Dermis blood vessel endothelial cell (primary cell): Measurements from ENCODE around the gene PSRC1. TPM values are rescaled to one million over a fixed set of nuclear protein-coding genes. Genes with fewer than 3 reads are reported as not detected.
"Not testable (repeated sequence)": the region's sequence is repeated elsewhere in the genome, so short reads cannot be mapped to it uniquely, and the experiment has no call there.

Experiments
- DNase-seq: peaks from one replicate; pipeline ENCODE4 v3.0.0; 2010
- total RNA-seq: library from RNA; depleted of rRNA; stranded (reverse); fragments of >200 nt; gene quantifications from 2 replicates; pipeline ENCODE4 v1.2.3, GENCODE V29; 2014

The PSRC1 gene
- total RNA-seq, 1 donor from 2014 or later: 1.0 TPM

- DNase-seq: no peak
These were observed 12.9 kb upstream of the PSRC1 start for GRCh38 chr1:109295712-109296415.

GRCh38 chr1:109294481-109294880 lies 11.5 kb upstream of the PSRC1 start:
- no peak for DNase-seq

- DNase-seq: no peak
These were observed 10.1 kb upstream of the PSRC1 start for GRCh38 chr1:109293026-109293425.

- DNase-seq: no peak
These were observed 9.4 kb upstream of the PSRC1 start for GRCh38 chr1:109292364-109292763.

- no peak for DNase-seq
These were observed 8.1 kb upstream of the PSRC1 start for GRCh38 chr1:109290998-109291397.

- no peak for DNase-seq
These were observed 7.2 kb upstream of the PSRC1 start for GRCh38 chr1:109290137-109290536.

GRCh38 chr1:109286762-109287161 lies 3.8 kb upstream of the PSRC1 start:
- DNase-seq: not testable (repeated sequence)

GRCh38 chr1:109283748-109284600 lies 1.0 kb upstream of the PSRC1 start:
- no peak for DNase-seq

- DNase-seq: no peak
These were observed 421 bp downstream of the PSRC1 start for GRCh38 chr1:109282497-109282951.

GRCh38 chr1:109281680-109282496 lies 1.1 kb downstream of the PSRC1 start:
- DNase-seq: no peak

- DNase-seq: no peak
These were observed 2.1 kb downstream of the PSRC1 start for GRCh38 chr1:109280862-109281261.

- no peak for DNase-seq
These were observed 3.2 kb downstream of the PSRC1 start for GRCh38 chr1:109279615-109280278.

GRCh38 chr1:109277434-109278204 lies 5.3 kb downstream of the PSRC1 start:
- peak; percentile 84 for DNase-seq

GRCh38 chr1:109275706-109276345 lies 7.1 kb downstream of the PSRC1 start:
- DNase-seq: no peak

GRCh38 chr1:109274533-109275476 lies 8.1 kb downstream of the PSRC1 start:
- no peak for DNase-seq

- no peak for DNase-seq
These were observed 9.2 kb downstream of the PSRC1 start for GRCh38 chr1:109273570-109274288.

- DNase-seq: no peak
These were observed 10.0 kb downstream of the PSRC1 start for GRCh38 chr1:109272831-109273547.

- DNase-seq: no peak
These were observed 10.7 kb downstream of the PSRC1 start for GRCh38 chr1:109272021-109272799.
